HG03558 (cell line): ENCODE results near the gene RTN4R.

Experiments used
- ATAC-seq: cut with Tn5 transposase; IDR thresholded peaks from one replicate; pipeline ENCODE4 v1.9.1; 2021; ENCODE audit warnings: moderate number of reproducible peaks; ENCODE audit not compliant: unreplicated experiment; ENCODE audit errors: extremely low read depth

RTN4R gene

DNA sequence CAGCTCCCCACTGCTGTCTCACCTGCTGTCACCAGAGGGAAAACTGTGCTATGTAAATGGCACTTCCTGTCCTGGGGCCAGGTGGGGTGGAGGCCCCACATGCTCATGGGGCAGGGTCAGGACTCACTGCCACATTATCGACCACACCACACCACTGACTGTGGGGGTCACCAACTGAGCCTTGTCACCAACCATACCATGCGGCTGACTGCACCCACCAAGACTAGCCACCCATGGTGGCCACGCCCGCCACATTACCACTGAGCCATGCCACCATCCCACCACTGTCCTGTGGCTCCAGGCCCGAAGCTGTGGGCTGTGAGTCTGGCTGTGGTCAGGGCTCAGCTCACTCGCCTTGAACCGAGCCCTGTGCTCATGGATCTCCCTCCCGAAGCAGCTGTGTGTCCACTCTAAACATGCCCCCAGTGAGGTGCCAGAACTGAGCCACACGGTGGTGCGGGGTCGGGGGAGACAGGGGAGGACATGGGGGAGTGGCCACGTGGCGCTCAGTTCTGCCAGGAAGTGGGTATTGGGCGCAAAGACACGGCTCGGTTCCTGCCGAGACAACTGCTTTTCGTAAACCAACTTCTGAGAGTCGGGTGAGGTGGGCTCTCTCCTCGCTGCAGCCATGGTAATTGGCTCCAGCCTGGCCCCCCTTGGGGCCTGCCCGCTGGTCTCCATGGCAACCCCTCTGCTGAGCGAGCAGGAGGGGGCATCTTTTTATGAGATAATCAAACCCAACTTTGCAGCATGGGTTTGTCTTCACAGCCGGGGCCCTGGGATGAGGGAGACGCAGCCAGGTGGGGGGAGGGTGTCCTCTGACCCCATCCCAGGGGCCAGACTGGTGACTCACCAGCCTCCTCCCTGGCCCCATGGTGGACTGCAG lies 23.2 kb downstream of the RTN4R start:
- no peak for ATAC-seq

DNA sequence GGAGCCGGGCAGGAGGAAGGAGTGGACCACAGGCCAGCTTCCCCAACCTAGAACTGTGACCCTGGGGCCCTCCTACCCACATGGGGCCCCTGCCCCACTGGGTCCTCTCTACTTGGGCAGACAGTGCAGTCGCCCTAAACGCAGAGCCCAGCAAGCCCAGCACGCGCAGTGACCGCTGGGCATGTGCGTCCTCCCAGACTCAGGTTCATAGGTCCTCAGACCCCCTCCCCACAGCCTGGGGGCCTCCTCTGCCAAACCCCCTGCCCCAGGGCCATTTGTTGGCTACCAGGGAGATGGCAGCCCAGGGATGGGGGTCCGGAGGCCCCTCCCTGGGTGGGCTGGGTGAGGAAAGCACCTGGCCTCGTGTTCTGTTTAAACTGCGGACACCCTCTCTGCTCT lies 23.9 kb downstream of the RTN4R start:
- ATAC-seq, result no peak

DNA sequence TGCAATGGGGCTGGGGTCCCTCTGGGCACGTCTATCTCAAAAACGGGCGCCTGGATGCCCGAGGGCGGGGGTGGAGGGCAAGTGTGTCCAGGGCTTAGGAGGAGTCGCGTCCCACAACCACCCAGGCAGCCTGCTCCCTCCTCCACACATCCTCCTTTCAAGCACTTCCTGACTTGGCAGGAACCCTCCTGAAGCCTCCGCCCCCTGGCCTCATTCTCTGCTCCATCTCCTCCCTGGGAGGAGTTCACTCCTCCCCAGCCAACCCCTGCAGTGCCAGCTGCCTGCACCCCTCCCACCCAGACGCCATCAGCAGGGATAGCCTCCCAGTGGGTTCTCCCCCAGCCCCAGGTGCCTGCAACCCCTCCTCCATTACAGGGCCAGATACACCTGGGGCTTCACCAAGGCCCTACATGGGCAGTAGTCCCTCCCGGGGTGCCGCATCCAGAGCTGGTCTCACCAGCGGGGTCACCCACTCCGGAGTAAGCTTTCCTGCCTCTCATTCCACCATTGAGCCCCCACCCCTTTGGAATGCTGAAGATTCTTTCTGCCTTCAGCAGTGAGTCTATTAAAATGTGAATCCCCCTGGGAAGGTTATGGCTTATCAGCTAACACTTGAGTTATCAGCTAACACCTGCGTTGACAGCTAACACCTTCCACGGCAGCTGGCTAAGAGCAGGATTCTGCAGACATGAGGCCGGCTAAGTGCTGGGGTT lies 24.4 kb downstream of the RTN4R start:
- ATAC-seq, result no peak

DNA sequence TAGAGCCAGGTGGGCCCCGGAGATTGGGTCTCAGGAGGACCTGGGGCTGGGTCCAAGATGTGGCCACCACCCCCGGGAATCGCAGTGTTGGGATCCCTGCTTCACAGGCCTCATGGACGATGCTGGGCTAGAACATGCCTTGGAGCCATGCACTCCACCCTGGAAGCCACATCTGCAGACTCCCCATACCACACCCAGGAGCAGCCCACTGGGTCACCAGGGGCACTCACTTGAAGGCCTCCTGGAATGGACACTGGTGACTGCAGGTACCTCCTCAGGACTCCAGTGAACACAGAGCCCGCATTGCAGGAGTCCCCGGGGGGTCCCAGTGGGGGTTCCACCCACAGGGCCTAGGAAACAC lies 25.0 kb downstream of the RTN4R start:
- no peak for ATAC-seq

DNA sequence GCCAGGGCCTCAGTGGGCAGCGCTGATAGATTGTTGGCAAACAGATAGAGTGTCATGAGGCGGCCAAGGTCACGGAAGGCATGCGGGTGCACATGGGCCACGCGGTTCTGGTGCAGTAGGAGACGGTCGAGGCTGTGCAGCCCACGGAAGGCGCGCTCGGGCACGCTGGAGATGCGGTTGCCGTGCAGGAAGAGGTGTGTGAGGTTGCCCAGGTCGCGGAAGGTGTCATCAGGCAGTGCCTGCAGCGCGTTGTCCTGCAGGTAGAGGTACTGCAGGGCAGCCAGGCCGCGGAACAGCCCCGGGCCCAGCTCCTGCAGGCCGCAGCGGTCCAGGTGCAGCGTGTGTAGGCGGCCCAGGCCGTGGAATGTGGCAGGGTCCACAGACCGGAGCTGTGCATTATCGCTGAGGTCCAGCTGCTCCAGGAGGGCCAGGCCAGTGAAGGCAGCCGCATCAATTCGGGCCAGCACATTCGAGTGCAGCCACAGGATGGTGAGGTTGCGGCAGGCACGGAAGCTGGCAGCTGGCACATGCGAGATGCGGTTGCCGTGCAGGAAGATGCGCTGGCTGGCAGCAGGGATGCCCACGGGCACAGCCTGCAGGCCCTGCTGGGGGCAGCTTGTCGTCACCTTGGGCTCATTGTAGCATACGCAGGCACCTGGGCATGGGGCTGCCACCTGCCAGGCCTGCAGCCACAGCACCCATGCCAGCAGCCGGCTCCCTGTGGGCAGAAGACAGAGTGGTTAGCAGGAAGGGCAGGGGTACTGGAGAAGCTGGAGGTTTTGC lies 25.5 kb downstream of the RTN4R start:
- ATAC-seq, result no peak

DNA sequence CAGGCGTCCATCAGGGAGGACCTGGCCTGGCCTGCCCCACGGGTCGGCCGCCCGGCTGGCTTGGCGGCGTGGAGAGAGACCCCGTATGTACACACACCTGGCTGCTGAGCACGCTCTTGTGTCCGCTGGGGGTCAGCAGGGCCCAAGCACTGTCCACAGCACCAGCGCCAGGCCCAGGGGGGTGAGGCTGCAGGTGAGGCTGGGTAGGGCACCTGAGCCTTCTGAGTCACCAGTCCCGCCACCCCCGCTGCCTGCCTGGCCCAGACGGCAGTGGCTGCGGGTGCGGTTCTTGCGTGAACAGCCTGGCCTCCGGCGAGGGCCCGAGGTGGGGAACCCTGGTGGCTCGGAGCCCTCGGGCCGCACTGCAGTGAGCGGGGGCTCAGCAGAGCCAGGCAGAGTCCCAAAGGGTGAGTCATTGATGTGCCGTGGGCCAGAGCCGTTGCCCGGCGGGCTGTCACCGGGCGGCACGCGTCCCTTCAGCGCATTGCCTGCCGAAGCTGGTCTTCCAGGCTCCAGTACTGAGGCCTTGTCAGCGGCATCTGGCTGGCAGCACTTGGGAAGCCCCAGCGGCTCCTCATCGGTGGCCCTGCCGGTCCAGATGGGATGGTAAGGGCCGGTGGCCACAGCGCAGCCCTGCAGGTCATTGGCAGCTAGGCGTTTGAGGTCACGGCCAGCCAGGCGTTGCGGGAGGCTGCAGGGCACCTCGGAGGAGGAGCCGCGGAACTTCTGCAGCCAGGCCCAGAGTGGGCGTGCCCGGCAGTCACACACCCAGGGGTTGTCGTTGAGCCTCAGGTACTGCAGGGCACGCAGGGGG lies 26.3 kb downstream of the RTN4R start:
- ATAC-seq, result no peak

DNA sequence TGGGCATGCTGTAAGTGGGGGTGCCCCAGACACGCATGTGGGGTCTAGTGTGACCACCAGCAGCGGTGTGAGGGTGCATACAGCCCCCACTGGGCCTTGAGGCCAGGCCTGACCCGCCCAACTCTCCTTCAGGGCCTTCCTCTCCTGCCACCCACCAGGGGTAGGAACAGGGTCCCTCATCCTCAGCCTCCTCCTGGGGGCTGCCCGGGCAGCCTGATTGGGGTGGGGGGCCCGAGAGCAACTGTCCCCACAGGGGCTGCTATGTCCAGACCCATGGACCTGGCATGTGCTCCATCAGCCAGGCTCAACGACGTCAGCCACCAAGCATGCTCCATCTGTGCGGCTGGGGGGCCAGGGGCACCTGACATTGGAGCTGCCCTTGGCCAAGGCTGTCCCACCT lies 27.2 kb downstream of the RTN4R start:
- no peak for ATAC-seq

DNA sequence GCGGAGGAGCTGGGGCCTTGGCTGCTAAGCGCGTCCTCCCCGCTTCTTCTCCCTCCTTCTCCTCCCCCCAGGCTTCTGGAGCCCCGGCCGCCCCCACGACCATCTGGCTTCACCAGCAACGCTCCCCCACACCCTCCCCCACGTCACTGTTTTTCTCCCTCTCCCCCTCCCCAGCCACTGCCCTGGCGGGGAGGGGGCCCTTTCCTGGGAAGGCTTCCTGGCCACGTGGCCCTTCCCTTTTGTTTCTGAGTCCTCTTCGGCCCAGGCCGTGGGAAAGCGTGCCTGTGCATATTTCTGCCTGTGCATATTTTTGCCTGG lies 27.7 kb downstream of the RTN4R start:
- no peak for ATAC-seq

DNA sequence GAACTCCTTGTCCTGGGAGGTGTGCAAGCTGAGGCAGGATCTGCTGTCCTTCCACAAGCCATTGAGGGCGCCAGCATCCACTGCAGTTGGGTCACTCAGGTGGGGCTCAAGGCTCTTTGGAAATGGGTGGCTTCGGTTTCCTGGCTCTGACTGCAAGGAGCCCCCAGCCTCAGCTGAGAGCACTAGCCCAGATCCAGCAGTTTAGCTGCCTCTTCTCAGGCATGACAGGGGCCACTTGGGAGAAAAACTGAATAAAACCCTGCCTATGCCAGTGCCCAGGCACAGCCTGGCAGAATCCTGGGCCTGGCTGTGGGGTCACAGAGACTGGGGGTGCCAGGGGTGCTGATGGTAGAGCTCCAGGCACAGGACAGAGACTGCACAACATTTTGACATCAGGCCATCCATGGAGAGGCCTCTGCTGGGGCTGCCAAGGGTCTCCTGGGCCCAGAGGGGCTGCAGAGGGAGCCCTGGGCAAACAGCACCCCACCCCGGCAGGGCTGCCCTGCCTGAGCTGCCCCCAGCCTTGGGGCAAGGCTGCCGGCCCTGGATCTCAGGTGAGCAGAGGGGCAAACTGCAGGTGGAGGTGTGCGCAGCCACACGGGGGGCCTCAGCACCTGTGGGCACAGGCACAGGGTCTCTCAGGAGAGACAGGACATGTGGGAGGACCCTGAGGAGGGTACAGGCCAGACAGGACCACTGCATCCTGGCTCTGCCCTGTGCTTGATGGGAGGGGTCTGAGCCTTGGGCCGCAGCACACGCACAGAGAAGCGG lies 28.3 kb downstream of the RTN4R start:
- no peak for ATAC-seq

DNA sequence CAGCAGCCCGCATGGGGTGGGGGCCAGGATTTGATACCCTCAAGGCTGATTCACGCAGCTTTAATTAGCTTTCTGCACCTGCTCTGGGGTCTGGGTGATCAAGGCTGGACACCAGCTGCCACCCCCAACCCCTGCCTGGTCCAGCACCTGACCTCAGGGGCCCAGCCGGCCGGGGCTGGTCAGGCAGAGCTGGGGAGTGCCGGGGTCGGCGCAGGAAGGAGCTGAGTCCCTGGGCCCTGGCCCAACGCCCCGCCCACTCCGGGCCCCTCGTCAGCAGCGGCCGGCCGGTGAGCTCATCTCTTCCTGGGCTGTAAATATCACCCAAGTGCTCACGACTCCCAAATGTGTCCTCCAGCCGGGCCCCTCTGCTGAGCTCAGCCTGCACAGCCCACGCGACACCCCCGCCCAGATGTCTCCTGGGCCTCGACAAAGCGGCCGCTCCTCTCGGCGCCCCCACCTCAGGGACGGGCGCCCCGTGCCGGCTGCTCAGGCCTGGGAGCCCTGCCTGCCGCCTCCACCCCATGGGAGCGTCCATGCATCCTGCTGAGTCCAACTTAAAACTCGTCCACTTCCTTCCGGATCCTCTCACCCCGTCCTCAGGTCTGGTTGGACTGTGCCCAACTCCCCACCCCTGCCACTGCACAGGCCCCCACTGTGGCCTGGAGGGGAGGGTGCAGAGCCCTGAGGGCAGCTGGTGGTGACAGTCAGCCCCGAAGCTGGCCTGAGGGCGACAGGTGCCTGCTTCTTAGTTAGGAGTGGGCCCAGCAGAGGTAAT lies 29.0 kb downstream of the RTN4R start:
- ATAC-seq, result no peak

DNA sequence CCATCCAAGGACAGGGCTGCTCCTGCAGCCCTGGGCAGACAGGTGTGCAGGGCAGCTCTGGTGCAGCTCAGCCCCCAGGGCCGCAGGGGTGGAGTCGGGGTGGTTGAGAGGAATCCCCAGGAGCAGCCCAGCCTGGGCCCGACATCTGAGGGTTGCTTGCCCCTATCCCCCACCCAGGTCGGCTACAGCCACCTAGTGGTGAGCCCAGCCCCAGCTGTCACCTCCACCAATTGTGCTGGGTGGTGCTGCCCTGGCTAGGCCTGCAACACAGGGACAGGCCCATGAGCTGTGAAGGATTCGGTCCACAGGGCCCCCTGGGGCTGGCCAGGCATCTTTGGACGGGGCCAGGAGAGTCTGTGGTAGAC lies 29.6 kb downstream of the RTN4R start:
- no peak for ATAC-seq

DNA sequence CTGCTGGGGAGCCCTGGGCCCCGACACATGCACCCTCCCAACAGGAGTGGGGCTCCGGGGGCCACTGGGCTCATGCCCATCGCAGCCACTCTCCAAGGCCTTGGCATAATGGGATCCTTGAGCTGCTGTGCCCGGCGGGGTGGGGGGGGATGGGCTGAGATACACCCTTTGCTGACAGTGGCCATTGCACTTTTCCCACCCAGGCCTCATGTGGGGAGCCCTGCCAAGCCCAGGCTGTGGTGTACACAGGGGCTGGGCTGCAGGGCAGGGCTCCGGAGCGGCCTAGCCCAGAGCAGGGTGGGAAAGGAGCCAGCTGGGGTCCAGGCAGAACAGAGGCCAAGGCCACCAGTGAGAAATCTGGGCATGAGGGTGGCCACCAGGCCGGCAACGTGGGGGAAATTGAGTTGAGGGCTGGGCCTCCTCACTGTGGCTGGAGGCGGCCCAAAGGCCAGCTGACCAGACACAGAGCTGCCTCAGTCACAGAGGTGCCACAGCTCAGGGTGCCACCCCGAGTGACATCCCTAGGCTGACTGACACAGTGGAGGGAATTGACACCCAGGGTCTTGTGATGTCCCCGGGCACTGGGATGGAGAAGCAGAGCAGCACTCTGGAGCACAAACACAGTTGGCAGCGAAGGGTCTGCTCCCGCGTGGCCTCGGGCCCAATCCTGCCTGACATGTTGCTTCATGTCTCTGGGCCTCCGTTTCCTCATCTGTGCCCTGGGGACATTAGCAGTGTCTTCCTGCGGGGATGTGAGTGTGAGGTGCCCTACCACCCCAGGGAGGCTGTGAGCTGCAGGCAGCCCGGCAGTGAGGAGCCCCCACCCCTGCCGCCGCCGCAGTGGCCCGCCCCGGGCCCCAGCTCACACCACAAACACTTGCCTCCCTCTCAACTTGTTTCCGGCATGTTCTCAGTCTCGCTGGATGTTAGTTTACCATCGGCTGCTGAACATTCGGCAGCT lies 30.4 kb downstream of the RTN4R start:
- ATAC-seq, result no peak

DNA sequence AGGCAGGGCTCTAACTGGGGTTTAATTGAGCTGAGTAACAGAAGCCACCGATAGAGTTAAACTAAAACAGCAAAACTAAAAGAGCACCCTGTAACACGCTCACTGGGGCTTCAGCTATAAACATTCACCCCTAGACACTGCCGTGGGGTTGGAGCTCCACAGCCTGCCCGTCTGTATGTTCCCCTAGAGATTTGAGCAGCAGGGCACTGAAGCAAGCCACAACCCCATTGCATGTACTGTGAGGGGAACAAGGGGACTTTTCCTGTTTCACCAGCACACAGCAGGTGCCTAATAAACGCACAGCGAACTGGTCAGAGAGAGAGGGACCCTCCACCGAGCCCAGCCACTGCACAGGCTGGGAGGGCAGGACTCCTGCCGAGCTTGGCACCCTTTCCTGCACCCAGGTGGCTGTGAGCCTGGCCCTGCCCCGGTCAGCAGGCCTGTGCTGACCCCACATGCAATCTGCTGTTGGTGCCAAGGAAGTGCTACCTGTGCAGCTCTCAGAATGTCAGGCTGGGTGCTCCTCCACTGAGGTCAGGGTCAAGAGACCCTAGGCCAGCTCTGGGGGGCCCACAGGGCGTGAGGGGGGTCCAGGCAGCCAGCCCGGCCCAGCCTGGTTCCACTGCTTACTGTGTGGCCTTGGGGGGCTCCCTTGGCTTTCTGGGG lies 31.9 kb downstream of the RTN4R start:
- ATAC-seq, result no peak

DNA sequence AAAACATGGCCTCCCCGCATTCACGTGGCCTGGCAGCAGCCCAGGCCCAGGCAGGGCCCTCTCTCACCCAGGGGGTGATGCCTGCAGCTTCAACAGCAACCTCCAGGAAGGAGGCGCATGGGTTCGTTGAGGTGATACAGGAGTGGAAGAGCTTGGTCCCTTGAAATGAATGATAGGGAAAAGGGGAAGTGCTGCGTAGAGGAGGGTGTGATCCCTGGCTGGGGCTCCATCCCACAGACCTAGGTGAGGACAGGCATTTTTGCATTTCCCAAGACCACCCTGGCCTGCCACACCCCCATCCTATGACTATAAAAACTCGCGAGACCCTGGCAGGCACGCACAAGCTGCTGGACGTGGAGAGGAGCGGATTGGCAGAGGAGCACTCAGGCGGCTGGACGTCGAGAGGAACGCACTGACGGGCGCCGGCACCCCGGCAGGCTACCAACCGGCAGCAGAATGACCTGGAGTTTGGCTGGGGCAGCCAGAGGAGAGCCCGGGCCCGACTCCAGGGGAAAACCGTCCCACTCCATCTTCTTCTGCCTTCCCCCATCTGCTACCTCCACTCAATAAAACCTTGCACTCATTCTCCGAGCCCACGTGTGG lies 32.6 kb downstream of the RTN4R start:
- no peak for ATAC-seq

DNA sequence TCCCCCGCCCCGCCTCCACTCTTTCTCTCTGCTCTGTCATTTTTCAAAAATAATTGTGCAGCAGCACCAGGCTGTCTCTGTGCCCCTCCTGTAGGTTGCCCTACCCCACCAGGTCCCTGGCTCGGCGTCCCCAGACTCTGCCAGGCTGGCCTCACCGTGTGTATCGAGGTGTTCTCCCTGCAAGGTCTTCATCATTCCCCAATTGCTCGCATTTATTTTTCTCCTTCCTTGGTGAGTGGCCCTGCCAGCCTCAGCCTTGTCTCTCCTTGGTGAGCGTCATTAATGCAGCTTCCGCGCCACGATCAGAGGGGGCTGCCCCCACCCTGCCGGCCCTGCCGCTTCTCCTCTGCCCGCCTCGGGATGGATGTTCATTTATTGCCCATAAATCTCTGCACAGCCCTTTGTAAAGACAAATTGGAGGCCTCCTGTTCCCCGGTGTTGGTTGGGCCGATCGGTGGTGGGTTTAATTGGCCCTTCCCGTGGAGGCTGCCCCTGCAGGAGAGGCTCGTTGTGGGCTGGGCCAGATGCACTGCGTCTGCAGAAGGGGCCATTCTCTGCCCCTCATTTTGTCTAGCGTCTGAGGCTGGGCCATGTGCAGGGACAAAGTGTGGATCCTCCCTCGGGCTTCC lies 33.2 kb downstream of the RTN4R start:
- no peak for ATAC-seq

DNA sequence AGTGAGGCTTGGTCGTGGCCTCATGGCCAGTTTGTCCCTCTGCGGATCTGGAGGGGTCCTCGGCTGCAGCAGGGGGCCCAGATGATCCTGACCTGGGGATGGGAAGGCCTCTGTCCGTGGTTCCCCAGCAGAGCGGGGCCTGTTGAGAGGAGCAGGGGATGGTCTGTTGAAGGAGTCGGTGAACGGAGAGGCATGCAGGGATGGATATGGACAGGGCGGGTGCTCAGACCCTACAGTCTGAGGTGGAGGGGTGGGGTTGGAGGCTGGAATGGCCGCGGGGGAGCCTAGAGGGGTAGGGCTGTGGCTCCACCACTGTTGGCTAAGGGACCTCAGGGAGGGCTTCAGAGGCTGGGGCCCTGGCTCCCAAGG lies 33.8 kb downstream of the RTN4R start:
- no peak for ATAC-seq
